Neural crest cell (in vitro differentiated cells): ENCODE measurements around the gene CMSS1. TPM values are rescaled to one million over a fixed set of nuclear protein-coding genes. Genes with fewer than 3 reads are reported as not detected.

Experiments
- DNase-seq: peaks from one replicate; pipeline ENCODE4 v3.0.0; 2021; ENCODE audit warnings: low read depth, mixed read lengths, low spot score
- H3K27ac Mint-ChIP-seq: one replicate; pipeline ENCODE4 v1.8.0; 2021; ENCODE audit warnings: mild to moderate bottlenecking, mixed read lengths; ENCODE audit not compliant: unreplicated experiment
- H3K27me3 Mint-ChIP-seq: 2 replicates; pipeline ENCODE4 v1.8.0; 2021; ENCODE audit warnings: low read depth, mild to moderate bottlenecking, mixed read lengths
- H3K36me3 Mint-ChIP-seq: 2 replicates; pipeline ENCODE4 v1.8.0; 2021; ENCODE audit warnings: low read depth, mild to moderate bottlenecking, mixed read lengths
- H3K4me1 Mint-ChIP-seq: 2 replicates; pipeline ENCODE4 v1.8.0; 2021; ENCODE audit warnings: mixed read lengths
- H3K4me3 Mint-ChIP-seq: one replicate; pipeline ENCODE4 v1.8.0; 2021; ENCODE audit warnings: mild to moderate bottlenecking, mixed read lengths
- H3K9me3 Mint-ChIP-seq: 2 replicates; pipeline ENCODE4 v1.8.0; 2021; ENCODE audit warnings: mixed read lengths
- CTCF ChIP-seq: fragments of 200-600 bp; sonication (generic); conservative IDR thresholded peaks from 2 replicates; pipeline ENCODE4 v1.5.0; 2021; ENCODE audit warnings: antibody characterized with exemption, mild to moderate bottlenecking
- total RNA-seq: library from RNA; stranded (reverse); gene quantifications from 2 replicates; pipeline ENCODE4 v1.2.1, GENCODE V29; 2021

Gene CMSS1
- total RNA-seq, 1 donor from 2014 or later: 60.9 TPM

- peaks cover 15% of the 10 kb centered on the region for H3K4me1 Mint-ChIP-seq
- no peak for DNase-seq
- peaks cover 4% of the 10 kb centered on the region for H3K36me3 Mint-ChIP-seq
- no peak overlapping the region for H3K27ac Mint-ChIP-seq
- peaks cover 3% of the 10 kb centered on the region for H3K9me3 Mint-ChIP-seq
- H3K4me3 Mint-ChIP-seq: no peak overlapping the region
- no peaks in the 10 kb centered on the region for H3K27me3 Mint-ChIP-seq
- no peak for TF ChIP-seq CTCF
Measured at GRCh38 chr3:99895131-99895696, 77.6 kb downstream of the CMSS1 start.

GRCh38 chr3:99895703-99896441 is 78.2 kb downstream of the CMSS1 start:
- H3K4me1 Mint-ChIP-seq: peaks cover 15% of the 10 kb centered on the region
- H3K36me3 Mint-ChIP-seq: peaks cover 4% of the 10 kb centered on the region
- H3K27ac Mint-ChIP-seq: peak overlapping the region; percentile 91
- no peak for TF ChIP-seq CTCF
- H3K27me3 Mint-ChIP-seq: no peaks in the 10 kb centered on the region
- no peak for DNase-seq
- peaks cover 3% of the 10 kb centered on the region for H3K9me3 Mint-ChIP-seq
- no peak overlapping the region for H3K4me3 Mint-ChIP-seq

- Mint-ChIP-seq H3K27ac (peak overlapping the region; percentile 91), H3K36me3 (peaks cover 4% of the 10 kb centered on the region), H3K4me1 (peaks cover 20% of the 10 kb centered on the region), H3K27me3 (no peaks in the 10 kb centered on the region), H3K4me3 (no peak overlapping the region), H3K9me3 (peaks cover 3% of the 10 kb centered on the region)
- no peak for TF ChIP-seq CTCF
- DNase-seq: no peak
Measured at GRCh38 chr3:99896482-99896881, 78.8 kb downstream of the CMSS1 start.

GRCh38 chr3:99899603-99900002 is 81.9 kb downstream of the CMSS1 start:
- H3K4me3 Mint-ChIP-seq: no peak overlapping the region
- H3K4me1 Mint-ChIP-seq: peaks cover 25% of the 10 kb centered on the region
- no peak for TF ChIP-seq CTCF
- H3K27me3 Mint-ChIP-seq: no peaks in the 10 kb centered on the region
- H3K27ac Mint-ChIP-seq: no peak overlapping the region
- no peaks in the 10 kb centered on the region for H3K9me3 Mint-ChIP-seq
- no peaks in the 10 kb centered on the region for H3K36me3 Mint-ChIP-seq
- no peak for DNase-seq

GRCh38 chr3:99900248-99900647 is 82.6 kb downstream of the CMSS1 start:
- H3K27ac Mint-ChIP-seq: no peak overlapping the region
- no peak overlapping the region for H3K4me3 Mint-ChIP-seq
- peaks cover 25% of the 10 kb centered on the region for H3K4me1 Mint-ChIP-seq
- H3K27me3 Mint-ChIP-seq: no peaks in the 10 kb centered on the region
- DNase-seq: no peak
- no peaks in the 10 kb centered on the region for H3K36me3 Mint-ChIP-seq
- no peaks in the 10 kb centered on the region for H3K9me3 Mint-ChIP-seq
- no peak for TF ChIP-seq CTCF
